ENCODE data around the gene SELENOM. TPM values are rescaled to one million over a fixed set of nuclear protein-coding genes. Genes with fewer than 3 reads are reported as not detected.

The SELENOM gene
- total and polyA plus RNA-seq, 2 of the 8 experiments (the other 6 are each of a cell fraction or from before 2014, with no cell fraction given) = 22.7 to 40.0 TPM

DNA sequence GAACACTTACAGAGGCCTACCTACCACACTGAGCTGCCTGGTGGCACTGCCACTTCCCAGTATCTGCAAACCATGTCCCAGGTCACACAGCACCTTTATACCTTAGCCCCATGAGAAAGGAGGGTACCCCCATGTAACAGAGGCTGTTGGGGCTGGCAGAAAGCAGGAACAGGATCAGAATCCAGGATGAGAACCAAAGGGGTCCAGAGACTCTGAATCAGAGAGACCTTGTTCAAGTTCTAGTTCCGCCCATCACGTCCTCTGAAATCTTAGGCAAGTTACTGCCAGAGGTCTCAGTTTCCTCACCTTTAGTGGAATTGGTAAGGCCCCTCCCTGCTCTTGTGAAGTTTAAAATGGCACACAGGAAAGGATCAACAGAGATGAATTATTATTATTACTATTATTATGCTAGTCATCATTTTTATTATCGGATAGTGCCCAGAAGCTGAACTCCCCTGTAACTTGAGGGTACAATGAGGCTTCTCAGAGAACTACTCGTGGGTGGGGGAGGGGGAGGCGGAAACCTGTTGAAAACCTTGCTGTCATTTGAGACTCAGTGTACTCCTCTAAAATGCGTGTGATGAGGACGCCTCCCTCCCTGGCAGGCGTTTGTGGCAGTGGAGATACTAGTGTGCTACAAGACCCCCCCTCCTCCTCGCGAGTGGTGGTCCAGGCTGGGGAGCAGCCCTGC is 9.3 kb downstream of the SELENOM start:
- H3K18ac ChIP-seq (ENCODE audit: extremely low read depth, low read length) = no peak overlapping the region; the same call in none of the 2 replicates
- no peaks in the 10 kb centered on the region for H3K36me3 ChIP-seq (ENCODE audit: control insufficient read depth in 2 of 4, insufficient read depth in 4 of 4, low read length in 3 of 4)
- FAIRE-seq = no peak
- no peak overlapping the region for H2BK5ac ChIP-seq (ENCODE audit: low read depth, low read length)
- peak overlapping the region; percentile 59 to 69 for H3K4me2 ChIP-seq (ENCODE audit: insufficient read depth in 1 of 2, low read depth in 2 of 2, low read length in 2 of 2)
- POLR2A ChIA-PET (ENCODE audit: partially characterized antibody) = interaction anchor here (0.5 to 5.1 kb wide), 8 partner anchors 11 to 129 kb away, joined by 3 to 57 read pairs (median 6); partner anchors contain the start of genes MORC2, PLA2G3, SMTN and TUG1
- H3K56ac ChIP-seq (replicated peaks; ENCODE audit: insufficient read length, low read depth, low read length) = peak overlapping the region; percentile 37
- no peak overlapping the region for H2AK5ac ChIP-seq (ENCODE audit: low read depth, low read length)
- WGBS, 2 experiments (ENCODE audit: extremely low coverage in 1 of 2, insufficient coverage in 1 of 2, insufficient read length in 1 of 2, insufficient replicate concordance in 2 of 2, low coverage in 1 of 2, low lambda C conversion rate in 2 of 2, missing lambda C conversion rate in 1 of 2) = 77% methylated on average over 5 of the region's 10 CpGs; no CpG with 5 or more reads in 1 of the 2 experiments
- CTCF ChIA-PET (ENCODE audit: partially characterized antibody) = interaction anchor here (0.9 to 16.8 kb wide), 7 partner anchors 8 to 95 kb away, joined by 3 to 207 read pairs (median 7); partner anchors contain the start of genes PLA2G3, SELENOM and SMTN
- H3K4ac ChIP-seq (replicated peaks; ENCODE audit: insufficient read length, low read depth, low read length) = peak overlapping the region; percentile 21
- H3K27ac ChIP-seq (ENCODE audit: low read depth, low read length) = no peak overlapping the region
- H3K79me1 ChIP-seq (ENCODE audit: low read depth, low read length) = no peaks in the 10 kb centered on the region
- no peak overlapping the region; the same call in 1 of the 2 replicates for H2BK12ac ChIP-seq (ENCODE audit: low read depth, low read length)
- H3K4me1 ChIP-seq (replicated peaks in 1 of 4; ENCODE audit: control insufficient read depth in 3 of 4, insufficient read depth in 4 of 4, low read length in 3 of 4) = peaks cover 5 to 15% (median 11%) of the 10 kb centered on the region in 4 experiments
- H4K91ac ChIP-seq (replicated peaks; ENCODE audit: insufficient read length, low read length) = no peak overlapping the region
- no peak overlapping the region for H3K23ac ChIP-seq (ENCODE audit: insufficient read length)
- H3K14ac ChIP-seq (ENCODE audit: insufficient read length) = no peak overlapping the region
- H2BK120ac ChIP-seq (replicated peaks; ENCODE audit: low read depth, low read length) = no peak overlapping the region
- H2BK15ac ChIP-seq (ENCODE audit: low read length) = no peak overlapping the region
- H3K9me3 ChIP-seq (ENCODE audit: insufficient read depth in 2 of 2, low read depth in 1 of 2, low read length in 1 of 2) = no peaks in the 10 kb centered on the region
- H3K23me2 ChIP-seq (ENCODE audit: low read depth, low read length) = peaks cover 4% of the 10 kb centered on the region; the same call in 1 of the 2 replicates
- no peak overlapping the region for H3K9ac ChIP-seq (replicated peaks in 1 of 4; ENCODE audit: extremely low read depth in 1 of 4, low read depth in 3 of 4, low read length in 3 of 4)
- TF ChIP-seq JUND (IDR thresholded peaks at IDR 0.05; ENCODE audit: low read length) (no peak), EP300 (IDR thresholded peaks at IDR 0.05; ENCODE audit: borderline replicate concordance in 1 of 2, low read depth in 2 of 2, low read length in 2 of 2) (no peak), CREB1 (IDR thresholded peaks at IDR 0.05) (no peak), RAD21 (IDR thresholded peaks at IDR 0.05 in 1 of 2, conservative IDR thresholded peaks at IDR 0.05 in 1 of 2; ENCODE audit: low read depth in 2 of 2, low read length in 2 of 2) (no peak), GABPA (IDR thresholded peaks at IDR 0.05; ENCODE audit: borderline replicate concordance, insufficient read depth, low read length) (no peak), RNF2 (IDR thresholded peaks at IDR 0.05; ENCODE audit: borderline replicate concordance, low read depth, low read length, missing control alignments, poor library complexity, severe bottlenecking) (no peak), SAP30 (IDR thresholded peaks at IDR 0.05; ENCODE audit: insufficient read depth, insufficient replicate concordance, low read length) (no peak), SRF (IDR thresholded peaks at IDR 0.05; ENCODE audit: low read depth, low read length) (no peak)
- no peak for DNase-seq (ENCODE audit: low read depth in 1 of 2, low spot score in 2 of 2)
- H3K4me3 ChIP-seq (ENCODE audit: extremely low read depth in 1 of 4, insufficient read depth in 2 of 4, low read depth in 3 of 4, low read length in 4 of 4) = peak overlapping the region; percentile 8 to 50 (median 18); a peak in 5 of 8 replicates
- no peaks in the 10 kb centered on the region for H3K27me3 ChIP-seq (replicated peaks in 1 of 4; ENCODE audit: control insufficient read depth in 3 of 4, extremely low read depth in 1 of 4, insufficient read depth in 3 of 4, low read length in 3 of 4)
- H4K5ac ChIP-seq (ENCODE audit: insufficient read length, low read depth, low read length) = no peak overlapping the region
- H4K8ac ChIP-seq (ENCODE audit: extremely low read depth, insufficient read depth, low read length) = peak overlapping the region; percentile 41; the same call in 1 of the 2 replicates
- no peak overlapping the region for H2BK20ac ChIP-seq (ENCODE audit: low read length)
- no peaks in the 10 kb centered on the region for H3K79me2 ChIP-seq (ENCODE audit: control insufficient read depth in 1 of 2, insufficient read depth in 2 of 2, low read length in 2 of 2)
- H4K20me1 ChIP-seq (replicated peaks in 1 of 2; ENCODE audit: control insufficient read depth in 1 of 2, insufficient read depth in 2 of 2, low read length in 2 of 2) = no peaks in the 10 kb centered on the region
- no peak overlapping the region for H2AFZ ChIP-seq (ENCODE audit: low read length)
